Skin epidermis (tissue), 12 donors: ENCODE results near the gene KIF5A.

Experiments used
- H3K27ac ChIP-seq, 21 experiments: fragments of 200-600 bp; sonication (generic) in 11 of 21; one replicate each; pipeline ENCODE4 v1.5.0; 2020; ENCODE audit warnings: mild to moderate bottlenecking in 3 of 21, inconsistent platforms in 2 of 21, moderate library complexity in 2 of 21
- H3K4me3 ChIP-seq, 7 experiments: fragments of 200-600 bp; sonication (generic) in 2 of 7; one replicate each; pipeline ENCODE4 v1.5.0; 2020; ENCODE audit warnings: inconsistent platforms in 2 of 7, mild to moderate bottlenecking in 2 of 7, moderate library complexity in 1 of 7

The KIF5A gene

DNA sequence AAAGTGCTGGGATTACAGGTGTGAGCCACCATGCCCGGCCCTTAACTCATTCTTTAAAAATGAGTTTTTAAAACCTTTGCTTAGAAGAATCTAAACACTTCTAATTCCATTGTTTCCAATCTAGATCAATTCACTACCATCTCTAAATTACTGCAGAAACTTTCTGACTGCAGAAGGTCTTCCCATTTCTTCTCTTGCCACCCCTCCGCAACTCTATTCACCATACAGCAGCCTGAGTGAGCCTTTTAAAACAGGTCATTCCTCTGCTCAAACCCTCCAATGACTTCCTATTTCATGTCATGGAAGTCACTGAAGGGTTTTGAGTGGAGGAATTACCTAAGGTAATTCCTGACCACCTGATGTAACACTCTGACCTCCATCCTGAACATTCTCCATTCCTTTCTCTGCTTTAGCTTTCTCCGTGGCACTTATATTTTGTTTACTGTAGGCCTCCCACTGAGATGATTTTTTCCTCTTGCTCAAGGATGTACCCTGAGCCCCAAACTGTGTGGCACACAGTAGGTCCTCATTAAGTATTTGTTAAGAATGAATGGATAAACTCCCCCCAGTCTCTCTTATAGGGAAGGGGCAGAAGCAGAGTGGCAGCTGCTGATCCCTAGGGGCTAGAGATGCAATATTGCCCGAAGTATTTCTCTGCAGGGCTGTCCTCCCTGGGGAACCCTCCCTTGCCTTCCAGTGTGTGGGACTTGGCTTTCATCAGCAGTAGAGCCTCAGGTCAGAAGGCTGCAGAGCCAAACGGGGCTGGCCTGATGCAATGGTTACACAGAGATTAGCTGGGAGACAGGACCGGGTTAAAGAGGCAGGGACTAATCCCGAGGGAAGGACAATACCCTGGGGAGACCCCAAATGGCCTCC lies 30.7 kb upstream of the KIF5A start:
- H3K27ac ChIP-seq, result peak overlapping the region in 19 of 21 experiments; percentile 88 to 99 (median 95)
- H3K4me3 ChIP-seq, result peak overlapping the region; percentile 59 to 90 (median 67)

GRCh38 chr12:57519796-57520052 lies 30.1 kb upstream of the KIF5A start:
- peak overlapping the region; percentile 59 to 90 (median 67) for H3K4me3 ChIP-seq
- H3K27ac ChIP-seq, result peak overlapping the region; percentile 67 to 99 (median 95)

DNA sequence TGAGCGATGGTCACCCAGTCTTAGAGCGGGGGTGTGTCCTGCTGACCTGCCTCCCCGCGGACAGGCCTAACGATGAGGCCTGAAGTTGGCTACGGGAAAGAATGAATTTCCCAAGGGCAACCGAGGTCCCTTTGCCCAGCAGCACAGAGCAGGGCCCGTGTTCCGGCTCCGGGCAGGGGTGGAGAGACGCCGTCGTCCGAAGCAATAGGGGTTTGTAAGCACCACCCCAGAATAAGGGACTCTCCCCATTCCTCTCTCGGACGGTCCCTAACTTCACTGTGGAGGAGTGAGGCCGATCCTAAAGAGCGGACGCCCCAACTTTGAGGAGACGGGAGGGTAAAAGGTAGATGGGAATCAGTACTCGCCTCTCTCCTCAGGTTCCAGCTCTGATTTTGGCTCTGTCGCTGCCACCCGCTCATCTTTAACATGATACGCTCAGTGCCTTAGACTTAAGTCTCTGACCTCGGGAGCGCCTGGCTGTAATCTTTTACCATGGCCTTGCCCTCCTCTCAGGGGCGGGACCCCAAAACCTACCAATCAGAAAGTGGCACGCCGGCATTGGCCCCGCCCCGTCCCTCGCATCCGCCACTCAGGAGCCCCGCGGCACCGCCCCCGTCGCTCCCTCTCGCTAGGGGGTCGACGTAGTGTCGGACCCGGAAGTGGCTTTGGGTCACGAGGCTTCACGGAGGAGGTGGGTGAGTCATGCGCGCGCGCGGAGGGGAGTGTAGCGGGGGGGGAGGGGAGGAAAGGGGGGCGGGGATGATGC lies 29.6 kb upstream of the KIF5A start, which contains the start of gene DDIT3:
DDIT3 (minus strand) TSS at position 462 of the 766 bp plus-strand sequence. CDS start 3,108 bp downstream, outside the sequence.
- Histone ChIP-seq H3K4me3 (peak within 1 kb of the TSS; percentile 59 to 90 (median 67)), H3K27ac (peak within 1 kb of the TSS; percentile 67 to 99 (median 96))

GRCh38 chr12:57521525-57522010 lies 28.3 kb upstream of the KIF5A start:
- Histone ChIP-seq H3K4me3 (peak overlapping the region in 4 of 7 experiments; percentile 61 to 85 (median 68)), H3K27ac (peak overlapping the region; percentile 24 to 99 (median 96))

DNA sequence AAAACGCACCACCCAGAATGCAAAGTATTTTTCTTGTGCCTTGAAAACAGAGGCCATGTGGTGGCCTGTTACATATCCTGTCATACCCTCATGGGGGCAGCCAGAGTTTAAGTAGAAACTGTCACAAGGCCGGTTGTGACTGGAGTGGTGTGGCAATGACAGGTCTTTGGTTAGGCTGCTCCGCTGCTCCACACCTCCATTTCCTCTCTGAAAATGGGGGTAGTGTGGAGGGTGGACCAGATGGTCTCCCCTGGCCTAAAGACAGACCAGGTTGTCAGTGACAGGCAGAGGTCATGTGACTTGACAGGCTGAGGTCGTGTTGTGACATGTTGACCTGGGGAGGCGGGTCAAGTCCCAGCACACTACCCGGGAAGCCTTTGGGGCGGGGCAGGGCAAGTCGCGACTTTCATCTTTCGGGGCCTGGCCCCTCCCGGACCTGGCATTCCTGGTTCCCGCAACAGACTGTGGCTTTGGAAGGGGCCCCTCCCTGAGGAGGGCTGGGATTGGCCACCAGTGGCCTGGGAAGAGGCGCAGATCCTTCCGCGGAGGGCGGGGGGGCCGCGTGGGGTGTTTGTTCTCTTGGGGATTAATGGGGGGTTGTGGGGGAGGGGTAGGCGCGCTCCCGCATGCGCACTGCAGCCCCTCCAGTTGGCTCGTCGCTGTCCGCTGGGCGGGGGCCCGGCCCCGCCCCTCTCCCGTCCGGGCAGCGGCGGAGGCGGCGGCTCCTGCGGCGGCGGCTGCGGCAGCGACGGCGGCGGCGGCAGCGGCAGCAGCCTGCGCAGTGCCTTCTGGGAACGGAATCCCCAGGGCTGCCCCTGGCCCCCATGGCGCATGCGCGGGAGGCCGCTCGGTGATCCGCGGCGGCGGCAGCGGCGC lies 27.6 kb upstream of the KIF5A start, which contains the start of gene MBD6:
MBD6 (plus strand) TSS at position 814 of the 876 bp plus-strand sequence. CDS start 1,480 bp downstream, outside the sequence.
- Histone ChIP-seq H3K4me3 (peak within 1 kb of the TSS; percentile 61 to 85 (median 67)), H3K27ac (peak within 1 kb of the TSS; percentile 89 to 99 (median 96))

GRCh38 chr12:57522887-57523705 lies 26.7 kb upstream of the KIF5A start:
- H3K4me3 ChIP-seq, result peak overlapping the region; percentile 61 to 85 (median 67)

GRCh38 chr12:57523706-57524614 lies 25.9 kb upstream of the KIF5A start:
- peak overlapping the region in 19 of 21 experiments; percentile 89 to 99 (median 96) for H3K27ac ChIP-seq
- peak overlapping the region; percentile 61 to 85 (median 67) for H3K4me3 ChIP-seq

More at GRCh38 chr12:57522887-57523705, 26.7 kb upstream of the KIF5A start:
- H3K27ac ChIP-seq, result peak overlapping the region; percentile 89 to 99 (median 96)

DNA sequence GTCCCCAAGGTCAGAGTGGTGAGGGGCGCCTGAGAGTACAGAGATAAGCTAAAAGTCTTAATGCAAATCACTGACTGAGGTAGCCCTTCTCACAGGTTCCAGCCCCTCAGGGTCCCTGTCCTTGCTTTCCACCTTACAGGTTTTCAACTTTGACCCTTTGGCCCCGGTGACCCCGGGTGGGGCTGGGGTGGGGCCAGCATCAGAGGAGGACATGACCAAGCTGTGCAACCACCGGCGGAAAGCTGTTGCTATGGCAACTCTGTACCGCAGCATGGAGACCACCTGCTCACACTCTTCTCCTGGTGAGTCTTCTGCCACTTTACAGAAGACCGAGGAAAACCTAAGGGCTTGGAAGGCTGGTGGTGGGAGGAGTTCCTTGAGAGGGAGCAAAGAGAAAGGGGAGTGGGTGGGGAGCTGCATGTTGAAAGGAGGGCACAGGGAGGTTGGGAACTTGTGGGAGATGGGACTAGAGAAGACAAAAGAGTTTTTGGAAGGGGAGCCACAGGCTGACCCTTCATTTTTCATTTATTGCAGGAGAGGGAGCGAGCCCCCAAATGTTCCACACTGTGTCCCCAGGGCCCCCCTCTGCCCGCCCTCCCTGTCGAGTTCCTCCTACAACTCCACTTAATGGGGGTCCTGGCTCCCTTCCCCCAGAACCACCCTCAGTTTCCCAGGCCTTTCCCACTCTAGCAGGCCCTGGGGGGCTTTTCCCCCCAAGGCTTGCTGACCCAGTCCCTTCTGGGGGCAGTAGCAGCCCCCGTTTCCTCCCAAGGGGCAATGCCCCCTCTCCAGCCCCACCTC lies 24.8 kb upstream of the KIF5A start:
- Histone ChIP-seq H3K4me3 (no peak overlapping the region), H3K27ac (peak overlapping the region in 6 of 21 experiments; percentile 93 to 97 (median 96))

DNA sequence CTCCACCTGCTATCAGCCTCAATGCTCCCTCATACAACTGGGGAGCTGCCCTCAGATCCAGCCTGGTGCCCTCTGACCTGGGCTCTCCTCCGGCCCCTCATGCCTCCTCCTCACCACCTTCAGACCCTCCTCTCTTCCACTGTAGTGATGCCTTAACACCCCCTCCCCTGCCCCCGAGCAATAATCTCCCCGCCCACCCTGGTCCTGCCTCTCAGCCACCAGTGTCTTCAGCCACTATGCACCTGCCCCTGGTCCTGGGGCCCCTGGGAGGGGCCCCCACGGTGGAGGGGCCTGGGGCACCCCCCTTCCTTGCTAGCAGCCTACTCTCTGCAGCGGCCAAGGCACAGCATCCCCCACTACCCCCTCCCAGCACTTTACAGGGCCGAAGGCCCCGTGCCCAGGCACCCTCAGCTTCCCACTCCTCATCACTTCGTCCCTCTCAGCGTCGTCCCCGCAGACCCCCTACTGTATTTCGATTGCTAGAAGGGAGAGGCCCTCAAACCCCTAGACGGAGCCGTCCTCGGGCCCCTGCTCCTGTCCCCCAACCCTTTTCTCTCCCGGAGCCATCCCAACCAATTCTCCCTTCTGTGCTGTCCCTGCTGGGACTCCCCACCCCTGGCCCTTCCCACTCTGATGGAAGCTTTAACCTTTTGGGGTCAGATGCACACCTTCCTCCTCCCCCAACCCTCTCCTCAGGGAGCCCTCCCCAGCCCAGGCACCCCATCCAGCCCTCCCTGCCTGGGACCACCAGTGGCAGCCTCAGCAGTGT lies 24.0 kb upstream of the KIF5A start:
- peak overlapping the region in 3 of 21 experiments; percentile 23 to 96 (median 51) for H3K27ac ChIP-seq

GRCh38 chr12:57526477-57527126 lies 23.2 kb upstream of the KIF5A start:
- peak overlapping the region in 5 of 21 experiments; percentile 1 to 37 (median 23) for H3K27ac ChIP-seq
- no peak overlapping the region for H3K4me3 ChIP-seq

More for the DNA sequence above, 24.0 kb upstream of the KIF5A start:
- no peak overlapping the region for H3K4me3 ChIP-seq

DNA sequence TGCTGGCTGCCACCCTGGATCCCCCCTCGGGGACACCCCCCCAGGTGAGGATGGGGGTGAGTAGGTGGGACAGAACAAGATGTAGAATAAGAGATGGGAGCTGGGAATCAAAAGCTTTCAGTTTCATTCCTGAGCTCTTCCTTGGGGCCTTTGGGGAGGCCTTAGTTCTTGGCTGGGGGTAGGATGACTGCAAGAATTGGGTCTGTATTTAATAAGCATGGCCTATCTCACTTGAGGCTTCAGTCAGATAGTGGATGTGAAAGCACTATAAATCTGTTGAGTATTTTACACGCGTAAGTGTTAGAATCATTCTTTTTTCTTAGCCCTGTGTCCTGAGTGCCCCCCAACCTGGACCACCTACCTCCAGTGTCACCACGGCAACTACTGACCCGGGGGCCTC lies 22.7 kb upstream of the KIF5A start:
- H3K4me3 ChIP-seq, result no peak overlapping the region

DNA sequence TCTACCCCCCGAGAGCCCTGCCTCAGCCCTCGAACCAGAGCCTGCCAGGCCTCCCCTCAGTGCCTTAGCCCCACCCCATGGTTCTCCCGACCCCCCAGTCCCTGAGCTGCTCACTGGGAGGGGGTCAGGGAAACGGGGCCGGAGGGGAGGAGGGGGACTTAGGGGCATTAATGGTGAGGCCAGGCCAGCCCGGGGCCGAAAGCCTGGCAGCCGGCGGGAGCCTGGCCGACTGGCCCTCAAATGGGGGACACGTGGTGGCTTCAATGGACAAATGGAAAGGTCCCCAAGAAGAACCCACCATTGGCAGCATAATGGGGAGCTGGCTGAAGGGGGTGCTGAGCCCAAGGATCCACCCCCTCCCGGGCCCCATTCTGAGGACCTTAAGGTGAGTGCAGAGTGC lies 21.7 kb upstream of the KIF5A start:
- Histone ChIP-seq H3K4me3 (no peak overlapping the region), H3K27ac (no peak overlapping the region)

More for the DNA sequence above, 22.7 kb upstream of the KIF5A start:
- peak overlapping the region in 3 of 21 experiments; percentile 17 to 37 (median 36) for H3K27ac ChIP-seq

DNA sequence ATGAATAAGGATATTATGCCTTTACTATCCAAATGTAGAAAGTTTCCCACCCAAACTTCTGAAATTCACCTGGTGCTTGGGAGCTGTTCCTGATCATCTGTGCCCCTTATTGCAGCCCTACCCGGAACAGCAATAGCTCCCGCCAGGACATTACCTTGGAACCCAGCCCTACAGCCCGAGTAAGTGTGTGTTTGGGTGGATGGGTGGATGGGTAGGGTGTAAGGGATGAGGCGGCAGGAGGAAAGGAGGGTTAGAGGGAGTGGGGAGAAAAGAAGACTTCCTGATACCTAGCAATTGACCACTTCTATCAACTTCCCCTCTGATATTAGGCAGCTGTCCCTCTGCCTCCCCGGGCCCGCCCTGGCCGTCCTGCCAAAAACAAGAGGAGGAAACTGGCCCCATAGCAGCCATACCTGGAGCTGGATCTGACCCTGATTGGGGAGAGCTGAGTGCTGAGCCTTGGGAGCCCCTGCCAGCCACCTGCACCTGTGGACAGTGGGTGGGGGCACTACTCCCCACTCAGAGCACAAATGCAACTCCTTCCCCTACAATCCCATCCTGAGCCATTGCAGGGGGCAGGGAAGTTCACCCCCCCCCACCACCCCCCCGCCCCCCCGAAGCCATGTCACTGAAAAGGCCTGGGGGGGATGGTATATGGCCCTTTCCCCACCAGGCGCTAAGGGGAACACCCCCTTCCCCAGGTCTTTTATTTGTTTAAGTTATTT lies 20.9 kb upstream of the KIF5A start:
- no peak overlapping the region for H3K27ac ChIP-seq
- no peak overlapping the region for H3K4me3 ChIP-seq

GRCh38 chr12:57529831-57530230 lies 20.0 kb upstream of the KIF5A start:
- Histone ChIP-seq H3K4me3 (no peak overlapping the region), H3K27ac (peak overlapping the region in 1 of 21 experiments; percentile 17)
